ENCODE results near the gene FAM222A.

DNA sequence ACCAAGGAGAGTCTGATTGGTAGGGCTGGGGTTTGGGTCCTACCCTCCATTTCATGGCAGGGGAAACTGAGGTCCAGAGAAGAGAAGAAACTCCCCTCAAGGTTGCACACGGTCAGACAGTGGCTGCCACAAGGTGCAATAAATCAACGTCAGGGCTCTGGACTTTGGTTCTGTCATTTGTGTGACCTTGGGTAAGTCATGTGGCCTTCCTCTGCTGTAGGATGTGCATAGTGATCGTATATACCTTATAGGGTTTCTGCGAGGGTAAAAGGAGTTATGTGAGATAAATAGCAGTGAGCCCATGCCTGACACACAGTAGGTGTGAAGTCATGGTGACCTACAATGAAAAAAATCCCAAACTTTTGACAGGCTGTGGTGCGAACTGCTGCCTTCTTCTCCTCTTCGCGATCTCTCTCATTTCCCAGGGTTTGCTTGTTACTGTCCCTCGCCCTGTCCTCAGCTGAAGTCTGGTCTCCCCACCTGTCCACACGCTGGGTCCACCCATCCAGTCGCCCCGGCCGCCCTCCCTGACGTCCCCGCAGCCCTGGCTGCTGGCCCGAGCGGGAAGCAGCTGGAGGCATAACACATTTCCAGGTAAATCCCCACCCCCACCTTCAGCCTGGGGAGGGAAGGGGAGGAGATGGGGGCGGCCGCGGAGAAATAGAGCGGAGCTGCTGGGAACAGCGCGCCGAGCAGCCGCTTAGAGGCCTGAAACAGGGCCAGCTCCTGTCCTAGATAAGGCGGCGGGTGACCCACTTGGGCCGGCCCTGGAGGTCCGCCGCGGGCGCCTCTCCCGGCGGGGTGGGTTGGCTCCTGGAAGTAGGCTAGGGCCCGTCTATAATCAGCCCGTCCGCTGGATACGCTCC lies 1.8 kb upstream of the FAM222A start:
- TF ChIP-seq, protein P1, sequence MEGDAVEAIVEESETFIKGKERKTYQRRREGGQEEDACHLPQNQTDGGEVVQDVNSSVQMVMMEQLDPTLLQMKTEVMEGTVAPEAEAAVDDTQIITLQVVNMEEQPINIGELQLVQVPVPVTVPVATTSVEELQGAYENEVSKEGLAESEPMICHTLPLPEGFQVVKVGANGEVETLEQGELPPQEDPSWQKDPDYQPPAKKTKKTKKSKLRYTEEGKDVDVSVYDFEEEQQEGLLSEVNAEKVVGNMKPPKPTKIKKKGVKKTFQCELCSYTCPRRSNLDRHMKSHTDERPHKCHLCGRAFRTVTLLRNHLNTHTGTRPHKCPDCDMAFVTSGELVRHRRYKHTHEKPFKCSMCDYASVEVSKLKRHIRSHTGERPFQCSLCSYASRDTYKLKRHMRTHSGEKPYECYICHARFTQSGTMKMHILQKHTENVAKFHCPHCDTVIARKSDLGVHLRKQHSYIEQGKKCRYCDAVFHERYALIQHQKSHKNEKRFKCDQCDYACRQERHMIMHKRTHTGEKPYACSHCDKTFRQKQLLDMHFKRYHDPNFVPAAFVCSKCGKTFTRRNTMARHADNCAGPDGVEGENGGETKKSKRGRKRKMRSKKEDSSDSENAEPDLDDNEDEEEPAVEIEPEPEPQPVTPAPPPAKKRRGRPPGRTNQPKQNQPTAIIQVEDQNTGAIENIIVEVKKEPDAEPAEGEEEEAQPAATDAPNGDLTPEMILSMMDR (IDR thresholded peaks at IDR 0.05): no peak
- no peak for TF ChIP-seq POLR2A (IDR thresholded peaks at IDR 0.05)

Data from gastroesophageal sphincter (tissue), 3 donors.